DOHH2 (cell line): ENCODE results near the gene SLC47A2.

Experiments used
- H3F3A ChIP-seq: fragments of 200-600 bp; sonication (generic), shearing (Covaris generic); 2 replicates; pipeline ENCODE4 v1.6.0; 2016; ENCODE audit warnings: antibody characterized with exemption, mild to moderate bottlenecking; ENCODE audit not compliant: control insufficient read depth, insufficient read depth
- H3K27ac ChIP-seq: fragments of 200-600 bp; sonication (generic); 2 replicates; pipeline ENCODE4 v1.5.1; 2014; ENCODE audit warnings: low read depth, mild to moderate bottlenecking, low read length, moderate library complexity
- H3K27me3 ChIP-seq: fragments of 200-600 bp; sonication (generic); 2 replicates; pipeline ENCODE4 v1.6.1; 2014; ENCODE audit warnings: mild to moderate bottlenecking, low read length, mixed read lengths; ENCODE audit not compliant: control insufficient read depth
- H3K36me3 ChIP-seq: fragments of 200-600 bp; sonication (generic); 2 replicates; pipeline ENCODE4 v1.6.1; 2014; ENCODE audit warnings: mild to moderate bottlenecking, low read length, moderate library complexity, mixed read lengths; ENCODE audit not compliant: control insufficient read depth
- H3K4me1 ChIP-seq: fragments of 200-600 bp; sonication (generic); 2 replicates; pipeline ENCODE4 v1.6.1; 2014; ENCODE audit warnings: mild to moderate bottlenecking, low read length, mixed read lengths; ENCODE audit not compliant: control insufficient read depth
- H3K4me2 ChIP-seq: fragments of 200-600 bp; sonication (generic); 2 replicates; pipeline ENCODE4 v1.6.0; 2014; ENCODE audit warnings: mild to moderate bottlenecking, low read length, moderate library complexity
- H3K4me3 ChIP-seq: fragments of 200-600 bp; sonication (generic); 2 replicates; pipeline ENCODE4 v1.5.1; 2014; ENCODE audit warnings: mild to moderate bottlenecking, low read length, mixed read lengths
- H3K79me2 ChIP-seq: fragments of 200-600 bp; sonication (generic); 2 replicates; pipeline ENCODE4 v1.6.1; 2014; ENCODE audit warnings: mild to moderate bottlenecking, low read length, mixed read lengths; ENCODE audit not compliant: control insufficient read depth
- H3K9me2 ChIP-seq: fragments of 200-600 bp; sonication (generic); replicated peaks from 2 replicates; pipeline ENCODE4 v1.6.1; 2014; ENCODE audit warnings: mild to moderate bottlenecking, low read length, mixed read lengths; ENCODE audit not compliant: control insufficient read depth
- H3K9me3 ChIP-seq: fragments of 200-600 bp; sonication (generic); 2 replicates; pipeline ENCODE4 v1.6.1; 2014; ENCODE audit warnings: antibody characterized with exemption, low read length, mixed read lengths; ENCODE audit not compliant: control insufficient read depth, insufficient read depth
- H4K20me1 ChIP-seq: fragments of 200-600 bp; sonication (generic); 2 replicates; pipeline ENCODE4 v1.6.0; 2014; ENCODE audit warnings: low read depth, mild to moderate bottlenecking, antibody characterized with exemption, low read length, moderate library complexity; ENCODE audit not compliant: control insufficient read depth, insufficient read depth
- CTCF ChIP-seq: fragments of 200-600 bp; sonication (generic); IDR thresholded peaks from one replicate; pipeline ENCODE4 v1.5.1; 2014; ENCODE audit warnings: antibody characterized with exemption, mild to moderate bottlenecking, low read depth, low read length; ENCODE audit not compliant: poor library complexity, severe bottlenecking
- EZH2phosphoT487 ChIP-seq: fragments of 200-600 bp; sonication (generic); IDR thresholded peaks from 2 replicates; pipeline ENCODE4 v1.6.1; 2017; ENCODE audit warnings: borderline replicate concordance, mild to moderate bottlenecking, antibody characterized with exemption, low read length, moderate library complexity, mixed read lengths

The SLC47A2 gene

DNA sequence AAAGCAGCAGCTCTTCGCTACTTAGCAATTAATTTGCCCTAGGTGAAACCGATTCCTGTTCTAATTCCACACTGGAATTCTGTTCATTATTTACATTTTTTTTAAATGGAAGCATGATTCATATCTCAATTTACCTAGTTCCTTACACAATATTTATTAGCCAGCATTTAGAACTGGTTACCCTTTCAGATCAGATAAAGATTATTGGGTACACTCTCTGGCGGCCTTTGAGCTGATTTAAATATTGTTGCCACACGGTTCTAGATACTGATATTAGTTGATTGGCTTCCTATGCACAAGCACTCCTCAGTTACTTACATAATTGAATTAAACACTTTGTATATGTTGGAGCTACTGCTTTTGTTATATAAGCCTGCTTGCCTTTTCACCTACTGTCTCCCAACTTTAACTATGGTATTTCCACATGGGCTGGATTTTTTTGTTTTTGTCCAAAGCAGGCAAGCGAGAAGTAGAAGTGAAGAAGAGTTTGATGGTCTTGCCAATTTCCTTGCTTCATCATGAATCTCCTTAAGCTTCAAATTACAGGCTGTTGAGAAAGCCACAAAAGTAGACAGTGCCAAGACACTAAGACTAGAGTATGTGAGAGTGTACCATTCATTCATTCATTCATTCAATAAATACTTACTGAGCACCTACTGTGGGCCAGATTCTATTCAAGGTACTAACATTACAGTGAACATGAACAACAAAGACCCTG, 71.7 kb downstream of the SLC47A2 start:
- H3F3A ChIP-seq: peaks cover 5% of the 10 kb centered on the region; the same call in 1 of the 2 replicates
- no peaks in the 10 kb centered on the region for H3K9me3 ChIP-seq
- no peak for TF ChIP-seq EZH2phosphoT487
- TF ChIP-seq CTCF: no peak
- H3K4me2 ChIP-seq: no peak overlapping the region
- no peak overlapping the region for H3K27ac ChIP-seq
- H3K9me2 ChIP-seq: no peaks in the 10 kb centered on the region
- peaks cover 21% of the 10 kb centered on the region for H3K4me1 ChIP-seq
- no peaks in the 10 kb centered on the region for H3K36me3 ChIP-seq
- H3K79me2 ChIP-seq: peaks cover 9% of the 10 kb centered on the region
- peaks cover 13% of the 10 kb centered on the region; the same call in 1 of the 2 replicates for H3K27me3 ChIP-seq
- no peak overlapping the region for H3K4me3 ChIP-seq
- H4K20me1 ChIP-seq: no peaks in the 10 kb centered on the region

- H3K9me2 ChIP-seq: no peaks in the 10 kb centered on the region
- no peaks in the 10 kb centered on the region for H3K79me2 ChIP-seq
- H3K4me3 ChIP-seq: no peak overlapping the region
- no peaks in the 10 kb centered on the region for H3K9me3 ChIP-seq
- peaks cover 13% of the 10 kb centered on the region; the same call in 1 of the 2 replicates for H3K27me3 ChIP-seq
- no peaks in the 10 kb centered on the region for H3K36me3 ChIP-seq
- TF ChIP-seq EZH2phosphoT487 (no peak), CTCF (no peak)
- no peak overlapping the region for H3K4me2 ChIP-seq
- peaks cover 5% of the 10 kb centered on the region; the same call in 1 of the 2 replicates for H3F3A ChIP-seq
- H4K20me1 ChIP-seq: no peaks in the 10 kb centered on the region
- H3K27ac ChIP-seq: no peak overlapping the region
- H3K4me1 ChIP-seq: peaks cover 11% of the 10 kb centered on the region
These were observed 74.0 kb downstream of the SLC47A2 start for GRCh38 chr17:19642373-19642893.

GRCh38 chr17:19641687-19642372, 74.6 kb downstream of the SLC47A2 start:
- H3K4me2 ChIP-seq: no peak overlapping the region
- no peak overlapping the region for H3K27ac ChIP-seq
- H3K4me3 ChIP-seq: no peak overlapping the region
- H3K36me3 ChIP-seq: no peaks in the 10 kb centered on the region
- no peaks in the 10 kb centered on the region for H3K9me3 ChIP-seq
- no peaks in the 10 kb centered on the region for H3K9me2 ChIP-seq
- no peak for TF ChIP-seq CTCF
- no peak for TF ChIP-seq EZH2phosphoT487
- H4K20me1 ChIP-seq: no peaks in the 10 kb centered on the region
- H3K27me3 ChIP-seq: peaks cover 13% of the 10 kb centered on the region; the same call in 1 of the 2 replicates
- H3F3A ChIP-seq: no peaks in the 10 kb centered on the region
- peaks cover 7% of the 10 kb centered on the region for H3K4me1 ChIP-seq
- no peaks in the 10 kb centered on the region for H3K79me2 ChIP-seq
